GM20000 (cell line): ENCODE results near the gene CPED1.
"Not testable (repeated sequence)": the region's sequence is repeated elsewhere in the genome, so short reads cannot be mapped to it uniquely, and the experiment has no call there.

Source experiments
- DNase-seq: peaks from one replicate; pipeline ENCODE4 v3.0.0; 2012; ENCODE audit warnings: low spot score
- TF ChIP-seq, protein P1 (sequence below): IDR thresholded peaks from 2 replicates; pipeline ENCODE4 v1.5.1; 2012; ENCODE audit warnings: mild to moderate bottlenecking, control low read depth; ENCODE audit errors: extremely low read depth, missing control alignments

CPED1 gene

DNA sequence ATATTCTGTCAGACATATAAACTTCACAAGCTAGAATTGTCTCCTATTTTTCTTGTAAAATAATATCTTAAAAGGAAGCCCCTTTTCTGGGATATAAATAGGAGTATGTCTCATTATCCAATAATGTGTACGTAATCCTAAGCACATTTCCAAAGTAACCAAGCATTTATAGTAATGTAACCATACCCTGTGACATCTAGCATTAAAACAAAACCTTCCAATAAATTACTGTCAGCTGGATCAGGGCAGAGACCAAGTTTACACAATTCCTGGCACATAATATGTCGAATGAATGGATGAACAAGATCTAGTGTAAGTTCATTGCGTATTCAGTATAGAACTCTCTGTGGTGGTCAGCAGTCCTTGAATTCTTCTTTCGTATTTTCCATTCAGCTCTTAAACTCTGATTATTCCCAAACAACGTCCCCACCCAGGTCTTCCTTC, 14.3 kb downstream of the CPED1 start:
- no peak for DNase-seq
- TF ChIP-seq, protein P1, sequence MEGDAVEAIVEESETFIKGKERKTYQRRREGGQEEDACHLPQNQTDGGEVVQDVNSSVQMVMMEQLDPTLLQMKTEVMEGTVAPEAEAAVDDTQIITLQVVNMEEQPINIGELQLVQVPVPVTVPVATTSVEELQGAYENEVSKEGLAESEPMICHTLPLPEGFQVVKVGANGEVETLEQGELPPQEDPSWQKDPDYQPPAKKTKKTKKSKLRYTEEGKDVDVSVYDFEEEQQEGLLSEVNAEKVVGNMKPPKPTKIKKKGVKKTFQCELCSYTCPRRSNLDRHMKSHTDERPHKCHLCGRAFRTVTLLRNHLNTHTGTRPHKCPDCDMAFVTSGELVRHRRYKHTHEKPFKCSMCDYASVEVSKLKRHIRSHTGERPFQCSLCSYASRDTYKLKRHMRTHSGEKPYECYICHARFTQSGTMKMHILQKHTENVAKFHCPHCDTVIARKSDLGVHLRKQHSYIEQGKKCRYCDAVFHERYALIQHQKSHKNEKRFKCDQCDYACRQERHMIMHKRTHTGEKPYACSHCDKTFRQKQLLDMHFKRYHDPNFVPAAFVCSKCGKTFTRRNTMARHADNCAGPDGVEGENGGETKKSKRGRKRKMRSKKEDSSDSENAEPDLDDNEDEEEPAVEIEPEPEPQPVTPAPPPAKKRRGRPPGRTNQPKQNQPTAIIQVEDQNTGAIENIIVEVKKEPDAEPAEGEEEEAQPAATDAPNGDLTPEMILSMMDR = no peak

DNA sequence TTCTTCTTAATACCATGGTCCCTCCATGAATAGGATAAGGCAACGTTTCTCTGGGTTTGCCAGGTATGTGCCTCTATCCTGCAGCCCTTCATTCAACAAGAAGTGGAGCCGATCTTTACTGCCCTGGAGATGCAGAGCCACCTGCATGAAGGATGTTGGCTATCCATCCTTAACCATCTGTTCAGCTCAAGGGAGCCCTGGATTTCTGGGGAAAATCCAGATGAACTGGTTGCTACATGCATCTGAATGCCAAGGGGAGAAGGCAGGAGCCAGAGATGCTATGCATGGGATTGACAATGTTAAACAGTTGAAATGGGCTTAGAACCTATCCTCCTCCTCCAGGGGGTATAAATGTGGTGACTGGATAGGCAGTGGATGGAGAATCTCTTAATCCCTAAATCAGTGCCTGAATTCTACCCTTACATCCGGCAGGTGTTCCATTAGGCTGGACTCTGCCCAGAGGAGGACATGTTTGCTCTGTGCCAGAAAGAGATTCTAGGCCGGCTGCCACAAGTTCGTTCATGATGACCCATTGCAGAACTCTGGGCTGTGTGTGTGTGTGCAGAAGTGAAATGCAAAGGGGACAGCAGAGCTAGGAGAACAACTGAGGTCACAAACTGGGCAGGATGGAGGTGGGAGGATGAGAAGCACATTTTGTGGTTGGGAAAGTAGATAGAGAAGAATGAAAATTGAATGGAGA, 15.6 kb downstream of the CPED1 start:
- no peak for DNase-seq
- TF ChIP-seq, protein P1 = no peak

DNA sequence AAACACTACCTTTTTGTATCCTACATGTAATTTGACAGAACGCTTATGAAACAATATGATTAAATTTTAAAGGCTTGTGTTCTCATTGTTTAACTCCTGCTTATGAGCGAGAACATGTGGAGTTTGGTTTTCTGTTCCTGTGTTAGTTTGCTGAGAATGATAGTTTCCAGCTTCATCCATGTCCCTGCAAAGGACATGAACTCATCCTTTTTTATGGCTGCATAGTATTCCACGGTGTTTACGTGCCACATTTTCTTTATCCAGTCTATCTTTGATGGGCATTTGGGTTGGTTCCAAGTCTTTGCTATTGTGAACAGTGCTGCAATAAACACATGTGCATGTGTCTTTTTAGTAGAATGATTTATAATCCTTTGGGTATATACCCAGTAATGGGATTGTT, 16.5 kb downstream of the CPED1 start:
- not testable (repeated sequence) for DNase-seq

DNA sequence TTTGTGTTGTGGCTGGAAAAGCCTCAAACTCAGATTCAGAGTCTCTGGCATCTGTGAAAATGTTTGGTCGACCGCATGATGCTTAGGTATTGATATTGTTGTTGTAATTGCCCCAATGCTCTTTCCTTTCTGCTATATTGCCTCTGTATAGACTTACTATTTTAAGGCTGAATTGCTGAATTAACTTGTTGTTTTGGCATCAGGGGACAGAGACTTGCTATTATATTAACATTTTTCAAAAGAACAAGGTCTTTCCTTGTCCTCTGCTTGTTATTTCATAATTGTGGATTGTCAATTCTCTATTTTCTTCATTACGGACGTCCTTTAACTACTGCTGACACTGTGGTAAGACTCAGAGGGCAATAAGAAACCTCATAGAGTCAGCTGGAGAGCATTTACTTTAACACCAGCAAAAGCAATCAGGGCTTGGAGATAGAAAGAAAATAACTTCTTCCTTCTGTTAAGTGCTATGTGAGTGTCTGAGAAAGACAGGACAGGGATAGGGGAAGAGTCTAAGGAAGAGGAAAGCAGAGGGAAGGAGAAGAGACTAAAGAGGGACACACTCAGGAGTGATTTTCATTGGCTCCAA, 17.6 kb downstream of the CPED1 start:
- DNase-seq = no peak
- TF ChIP-seq, protein P1 = no peak

DNA sequence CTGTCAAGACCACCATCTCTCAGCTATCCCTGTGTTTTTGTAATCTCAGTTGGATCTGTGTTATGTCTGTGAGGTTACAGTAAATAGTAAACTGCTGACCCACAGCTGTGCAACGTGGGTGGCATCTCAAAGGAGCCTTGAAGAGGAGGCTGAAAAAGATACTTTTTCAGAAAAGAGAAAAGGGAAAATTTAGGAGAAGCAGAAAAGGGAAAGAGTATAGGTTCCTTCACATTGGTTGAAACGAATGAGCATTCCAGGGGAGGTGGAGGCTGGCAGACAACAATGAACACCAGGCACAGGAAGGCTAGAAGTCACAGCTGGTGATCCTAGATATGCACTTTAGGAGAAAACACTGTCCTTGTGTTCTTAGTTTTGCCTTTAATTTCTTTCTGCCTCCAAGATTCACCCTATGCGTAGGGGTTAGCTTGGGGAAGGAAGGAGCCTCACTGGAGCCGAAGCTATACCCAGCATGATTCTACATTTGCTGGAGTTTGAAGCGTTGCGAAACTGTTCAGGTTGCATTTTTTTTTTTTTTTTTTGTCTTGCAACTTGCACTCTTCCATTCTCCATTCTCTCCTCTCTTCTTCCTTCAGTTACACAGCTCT, 18.3 kb downstream of the CPED1 start:
- TF ChIP-seq, protein P1 = no peak
- no peak for DNase-seq

DNA sequence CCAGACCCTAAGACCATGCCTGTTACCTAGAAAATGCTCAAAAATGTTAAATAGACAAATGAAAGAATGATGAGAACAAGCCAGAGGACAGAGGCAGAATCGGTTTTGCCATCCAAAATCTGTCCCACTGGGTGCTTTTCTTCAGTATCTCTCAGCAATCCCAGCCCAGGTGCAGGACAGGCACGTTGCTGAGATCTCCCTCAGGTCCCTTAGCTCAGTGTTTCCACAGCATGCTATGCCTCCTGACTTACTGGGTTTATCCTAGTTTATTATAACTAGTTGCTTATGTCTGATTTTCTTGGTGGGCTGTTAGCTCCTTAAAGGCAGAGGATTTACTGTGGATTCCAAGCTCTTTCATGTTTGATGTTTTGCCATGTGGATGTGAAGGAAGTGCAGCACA, 20.3 kb downstream of the CPED1 start:
- no peak for DNase-seq
- TF ChIP-seq, protein P1 = no peak

DNA sequence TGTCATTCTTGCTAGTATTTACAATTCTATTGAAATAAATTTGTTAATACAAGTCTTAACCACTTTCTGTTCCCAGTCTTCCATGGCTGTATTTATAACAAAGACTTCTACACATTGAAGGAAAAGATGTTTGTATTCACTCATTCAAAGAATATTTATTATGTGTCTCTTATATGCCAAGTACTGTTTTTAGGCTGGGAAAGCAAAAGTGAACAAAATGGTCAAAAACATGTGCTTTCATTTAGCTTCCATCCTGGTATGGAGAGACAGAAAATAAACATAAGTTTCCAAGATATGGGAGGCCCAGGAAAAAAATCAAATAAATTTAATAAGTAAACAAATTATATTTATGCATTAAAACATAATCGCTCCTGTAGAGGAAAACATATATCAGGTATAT, 22.9 kb downstream of the CPED1 start:
- DNase-seq = no peak
- TF ChIP-seq, protein P1 = no peak
